Coronary artery (tissue), 2 donors: ENCODE measurements around the gene C17orf107.

Experiments
- DNase-seq: peaks from one replicate; pipeline ENCODE4 v3.0.0-alpha.2; 2017; ENCODE audit warnings: low spot score
- H3K27ac ChIP-seq, 2 donors: fragments of 200-600 bp; sonication (generic); one replicate each; pipeline ENCODE4 v1.5.1; 2016 to 2019
- H3K4me3 ChIP-seq: fragments of 200-600 bp; sonication (generic); 2 replicates; pipeline ENCODE4 v1.5.1; 2016; ENCODE audit warnings: mild to moderate bottlenecking, moderate library complexity
- CTCF ChIP-seq: fragments of 200-600 bp; sonication (generic); IDR thresholded peaks from one replicate; pipeline ENCODE4 v1.5.1; 2019; ENCODE audit warnings: antibody characterized with exemption

C17orf107 gene

DNA sequence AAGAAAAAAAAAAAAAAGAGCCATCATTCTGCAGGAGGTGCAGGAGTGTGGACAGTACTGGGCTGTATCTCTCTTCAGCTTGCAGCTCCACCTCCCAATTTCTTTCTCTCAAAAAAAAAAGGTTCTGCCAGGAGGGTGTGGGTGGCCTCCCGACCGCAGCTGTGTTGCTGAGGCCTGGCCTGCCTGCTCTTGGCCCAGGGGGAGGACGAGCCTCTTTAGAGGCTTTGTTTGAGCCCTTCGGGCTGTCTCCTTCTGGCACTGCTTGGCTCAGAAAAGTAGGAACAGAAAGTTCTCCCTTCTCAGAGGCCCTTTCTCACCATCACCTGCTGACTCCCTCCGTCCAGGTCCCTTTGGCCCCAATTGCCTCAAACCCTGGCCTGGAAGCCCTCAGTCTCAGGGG is 22.2 kb upstream of the C17orf107 start:
- TF ChIP-seq CTCF = no peak
- no peak overlapping the region for H3K27ac ChIP-seq
- DNase-seq = no peak

DNA sequence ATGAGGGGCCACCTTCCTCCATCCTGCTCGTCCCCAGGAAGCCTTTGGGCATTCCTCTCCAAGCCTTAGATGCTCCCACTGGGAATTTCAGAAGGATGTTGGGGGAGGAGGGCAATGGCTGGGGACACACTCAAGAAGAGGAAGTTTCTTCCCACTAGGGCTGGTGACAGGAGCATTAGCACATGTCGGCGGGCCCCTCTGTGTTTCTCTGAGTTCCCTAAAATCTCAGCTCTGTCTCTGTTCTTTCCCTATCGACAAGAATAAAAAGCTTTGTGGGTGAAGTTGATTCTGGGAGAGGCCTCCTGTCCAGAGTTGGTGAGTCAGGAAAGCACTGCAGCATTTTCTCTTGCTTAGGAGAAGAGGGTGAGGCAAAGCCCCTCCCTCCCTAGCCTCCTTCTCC is 19.7 kb upstream of the C17orf107 start:
- TF ChIP-seq CTCF = no peak
- H3K4me3 ChIP-seq = no peak overlapping the region
- no peak overlapping the region for H3K27ac ChIP-seq
- no peak for DNase-seq

More for the DNA sequence above, 22.2 kb upstream of the C17orf107 start:
- H3K4me3 ChIP-seq = no peak overlapping the region

DNA sequence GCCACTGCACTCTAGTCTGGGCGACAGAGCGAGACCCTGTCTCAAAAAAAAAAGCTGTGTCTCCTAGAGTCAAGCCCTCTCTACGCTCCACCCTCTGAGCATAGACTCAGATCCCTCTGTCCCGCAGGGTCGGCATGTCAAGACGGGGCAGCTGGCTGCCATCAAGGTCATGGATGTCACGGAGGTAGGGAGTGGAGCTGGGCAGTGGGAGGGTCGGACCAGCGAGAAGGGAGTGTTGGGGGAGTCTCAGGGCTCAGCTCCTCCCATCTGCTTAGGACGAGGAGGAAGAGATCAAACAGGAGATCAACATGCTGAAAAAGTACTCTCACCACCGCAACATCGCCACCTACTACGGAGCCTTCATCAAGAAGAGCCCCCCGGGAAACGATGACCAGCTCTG is 18.5 kb upstream of the C17orf107 start:
- Histone ChIP-seq H3K27ac (no peak overlapping the region), H3K4me3 (no peak overlapping the region)
- TF ChIP-seq CTCF = no peak
- no peak for DNase-seq

DNA sequence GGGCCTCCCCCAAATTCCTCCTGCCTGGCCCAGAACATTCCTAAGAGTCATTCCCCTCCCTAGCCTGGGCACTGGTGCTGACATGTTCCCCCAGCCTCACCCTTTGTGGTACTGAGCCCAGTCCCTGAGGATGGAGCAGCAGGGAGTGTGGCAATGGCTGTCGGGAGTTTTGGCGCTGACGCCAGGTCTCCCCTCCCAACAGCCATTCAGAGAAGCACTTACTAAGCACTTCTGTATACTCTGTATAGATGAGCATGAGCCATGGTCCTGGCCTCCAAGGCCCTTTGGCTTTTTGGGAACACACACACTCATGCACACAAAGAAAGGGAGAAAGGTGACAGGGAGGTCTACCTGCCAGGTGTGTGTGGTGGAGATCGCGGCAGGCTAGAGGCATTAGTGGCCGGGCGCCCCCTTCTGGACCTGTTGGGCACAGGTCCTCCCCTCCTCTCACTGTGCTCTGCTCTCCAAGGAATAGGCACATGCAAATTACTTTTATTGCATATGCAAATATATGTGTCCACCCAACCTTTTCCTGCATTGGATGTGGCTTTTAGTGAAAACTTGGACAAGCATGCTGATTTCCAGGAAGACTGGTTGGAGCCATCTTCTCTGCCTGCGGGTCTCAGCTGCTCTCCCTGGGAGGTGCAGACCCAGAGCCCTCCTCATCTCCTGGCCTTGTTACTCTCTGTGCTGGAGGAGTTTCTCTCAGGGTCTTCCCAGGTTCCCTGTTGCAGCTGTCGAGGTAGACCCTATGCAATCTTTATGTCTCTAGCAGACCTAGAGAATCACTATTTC is 17.4 kb upstream of the C17orf107 start:
- H3K4me3 ChIP-seq = no peak overlapping the region
- DNase-seq = no peak
- H3K27ac ChIP-seq = no peak overlapping the region
- peak; percentile 29 for TF ChIP-seq CTCF

DNA sequence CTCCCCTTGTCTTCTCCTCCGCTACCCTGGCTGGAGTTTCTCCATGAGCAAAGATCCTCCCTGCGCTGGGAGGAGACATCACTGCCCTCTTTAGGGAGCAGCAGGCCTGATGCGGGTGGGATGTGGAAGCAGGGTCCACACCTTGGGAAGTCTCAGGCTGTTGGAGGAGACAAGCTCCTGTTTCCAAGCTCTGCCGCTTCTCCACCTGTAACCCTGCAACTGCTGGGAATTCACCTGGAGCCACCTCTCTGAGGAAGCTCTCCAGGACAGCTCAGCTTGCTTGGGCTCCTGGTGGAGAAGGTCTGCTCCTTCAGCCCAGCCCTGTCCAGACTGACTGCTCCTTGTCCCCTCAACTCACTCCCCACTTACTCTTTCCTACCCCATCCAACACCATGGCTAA is 14.8 kb upstream of the C17orf107 start:
- TF ChIP-seq CTCF = no peak
- H3K4me3 ChIP-seq = no peak overlapping the region
- DNase-seq = no peak
- H3K27ac ChIP-seq = no peak overlapping the region

DNA sequence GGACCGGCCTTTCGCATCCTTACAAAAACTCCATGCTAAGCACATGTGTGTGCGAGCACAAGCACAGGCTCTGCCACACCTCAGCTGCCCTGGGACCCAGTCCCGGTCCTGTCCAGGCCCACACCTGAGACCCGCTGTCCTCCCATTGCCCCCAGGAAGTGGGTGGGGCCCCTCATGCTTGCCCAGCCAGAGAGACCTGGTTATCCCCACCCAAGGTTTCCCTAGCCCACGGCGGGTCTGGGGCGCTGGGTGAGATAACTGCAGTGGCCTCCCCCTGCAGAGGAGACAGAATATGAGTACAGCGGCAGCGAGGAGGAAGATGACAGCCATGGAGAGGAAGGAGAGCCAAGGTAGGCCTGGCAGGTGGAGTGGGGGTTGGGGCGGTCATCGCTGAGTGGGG is 12.5 kb upstream of the C17orf107 start:
- no peak overlapping the region for H3K4me3 ChIP-seq
- DNase-seq = no peak
- H3K27ac ChIP-seq = no peak overlapping the region
- no peak for TF ChIP-seq CTCF

- no peak for TF ChIP-seq CTCF
- no peak overlapping the region for H3K27ac ChIP-seq
- no peak overlapping the region for H3K4me3 ChIP-seq
- no peak for DNase-seq
Measured at GRCh38 chr17:4887581-4887980, 11.8 kb upstream of the C17orf107 start.
